Kidney epithelial cell (primary cell): ENCODE measurements around the gene NDUFAF7. TPM values are rescaled to one million over a fixed set of nuclear protein-coding genes. Genes with fewer than 3 reads are reported as not detected.

ENCODE experiments used
- DNase-seq: peaks from one replicate; pipeline ENCODE4 v3.0.0-alpha.2; 2010; ENCODE audit warnings: low read depth
- H3K27me3 ChIP-seq: 2 replicates; pipeline ENCODE4 v1.6.0; 2011; ENCODE audit warnings: low read length; ENCODE audit not compliant: control insufficient read depth, insufficient read depth
- H3K36me3 ChIP-seq: 2 replicates; pipeline ENCODE4 v1.5.1; 2011; ENCODE audit warnings: low read length; ENCODE audit not compliant: control insufficient read depth, insufficient read depth
- H3K4me3 ChIP-seq: 2 replicates; pipeline ENCODE4 v1.5.1; 2011; ENCODE audit warnings: low read depth, mild to moderate bottlenecking, control low read depth, low read length
- CTCF ChIP-seq: IDR thresholded peaks from 2 replicates; pipeline ENCODE4 v1.5.1; 2011; ENCODE audit warnings: mild to moderate bottlenecking, moderate library complexity, low read length, control low read depth, inconsistent platforms; ENCODE audit not compliant: insufficient read depth, poor library complexity, severe bottlenecking
- total RNA-seq: library from RNA; depleted of rRNA; stranded (reverse); fragments of >200 nt; gene quantifications from 2 replicates; pipeline ENCODE4 v1.2.3, GENCODE V29; 2015

The NDUFAF7 gene
- total RNA-seq, 1 donor from 2014 or later, result 13.5 TPM

GRCh38 chr2:37267685-37268084 is 36.2 kb downstream of the NDUFAF7 start:
- H3K4me3 ChIP-seq, result no peak overlapping the region
- no peak for TF ChIP-seq CTCF
- H3K36me3 ChIP-seq, result no peaks in the 10 kb centered on the region
- no peaks in the 10 kb centered on the region for H3K27me3 ChIP-seq
- DNase-seq, result no peak

- H3K4me3 ChIP-seq, result no peak overlapping the region
- no peaks in the 10 kb centered on the region for H3K36me3 ChIP-seq
- no peak for TF ChIP-seq CTCF
- H3K27me3 ChIP-seq, result no peaks in the 10 kb centered on the region
- DNase-seq, result no peak
Observed at GRCh38 chr2:37268111-37268510, 36.7 kb downstream of the NDUFAF7 start.

GRCh38 chr2:37271376-37272067 is 40.1 kb downstream of the NDUFAF7 start:
- Histone ChIP-seq H3K36me3 (no peaks in the 10 kb centered on the region), H3K4me3 (no peak overlapping the region), H3K27me3 (no peaks in the 10 kb centered on the region)
- no peak for TF ChIP-seq CTCF
- no peak for DNase-seq

- no peak overlapping the region for H3K4me3 ChIP-seq
- no peaks in the 10 kb centered on the region for H3K36me3 ChIP-seq
- TF ChIP-seq CTCF, result no peak
- H3K27me3 ChIP-seq, result no peaks in the 10 kb centered on the region
- DNase-seq, result no peak
Observed at GRCh38 chr2:37274359-37274965, 43.0 kb downstream of the NDUFAF7 start.

- H3K4me3 ChIP-seq, result no peak overlapping the region
- TF ChIP-seq CTCF, result no peak
- H3K27me3 ChIP-seq, result no peaks in the 10 kb centered on the region
- H3K36me3 ChIP-seq, result no peaks in the 10 kb centered on the region
- DNase-seq, result no peak
Observed at GRCh38 chr2:37276291-37276690, 44.8 kb downstream of the NDUFAF7 start.

- Histone ChIP-seq H3K27me3 (no peaks in the 10 kb centered on the region), H3K4me3 (no peak overlapping the region), H3K36me3 (no peaks in the 10 kb centered on the region)
- TF ChIP-seq CTCF, result no peak
- DNase-seq, result no peak
Observed at GRCh38 chr2:37281916-37282315, 50.5 kb downstream of the NDUFAF7 start.
